HCT116 (cell line): ENCODE measurements around the gene STK36. TPM values are rescaled to one million over a fixed set of nuclear protein-coding genes. Genes with fewer than 3 reads are reported as not detected.

Experiments used
- ATAC-seq: fragments of 200-7000 bp; cut with Tn5 transposase; 2 replicates; pipeline ENCODE4 v1.9.1; 2020; ENCODE audit warnings: mild to moderate bottlenecking, moderate library complexity
- BruUV-seq: library from RNA; stranded (reverse); fragments of 400-500 nt; replicated peaks from 2 replicates; lab custom pipeline; 2021; lab: Mats Ljungman, UMichigan
- CTCF ChIA-PET: fragments of 300-600 bp; sonication (Branson Sonifier 250); formaldehyde crosslinking; loops from one replicate; lab custom pipeline; 2021; ENCODE audit warnings: antibody characterized with exemption; lab: Charles Lee
- POLR2A ChIA-PET: fragments of 300-600, 350-600 bp; sonication (Branson Sonifier 250); formaldehyde crosslinking; loops from one replicate; lab custom pipeline; 2021; ENCODE audit warnings: antibody characterized with exemption; lab: Charles Lee
- RAD21 ChIA-PET, 2 experiments: fragments of 300-600 bp; sonication (Branson Sonifier 250); formaldehyde crosslinking; loops; one replicate each; lab custom pipeline; 2023; ENCODE audit warnings: low total read pairs in 2 of 2; ENCODE audit not compliant: uncharacterized antibody in 2 of 2, unreplicated experiment in 2 of 2, low non-redundant PET in 1 of 2; lab: Charles Lee
- DNase-seq: peaks from one replicate; pipeline ENCODE4 v3.0.0-alpha.2; 2010; ENCODE audit warnings: low read depth, low spot score
- H2AFZ ChIP-seq: fragments of 200-600 bp; shearing (Covaris generic), sonication (generic); 2 replicates; pipeline ENCODE4 v1.6.1; 2017; ENCODE audit warnings: low read depth, mixed run types, mixed read lengths, antibody characterized with exemption, low read length; ENCODE audit not compliant: poor library complexity, severe bottlenecking
- H3K27ac ChIP-seq: 2 replicates; pipeline ENCODE4 v1.5.1; 2012; ENCODE audit warnings: low read depth, low read length
- H3K27me3 ChIP-seq: fragments of 200-600 bp; sonication (generic); 2 replicates; pipeline ENCODE4 v1.6.1; 2016; ENCODE audit warnings: mixed run types, low read length, mixed read lengths; ENCODE audit not compliant: insufficient read depth
- H3K36me3 ChIP-seq, 2 experiments: fragments of 200-500 bp in 1 of 2; fragments of 200-600 bp in 1 of 2; sonication (Bioruptor generic) in 1 of 2; sonication (generic) in 1 of 2; 2 replicates each; pipeline versions ENCODE4 v1.5.1 to v1.6.1; 2014 to 2016; ENCODE audit warnings: low read length in 2 of 2, inconsistent platforms in 1 of 2, mixed read lengths in 1 of 2, mixed run types in 1 of 2; ENCODE audit not compliant: insufficient read depth in 2 of 2, control insufficient read depth in 1 of 2
- H3K4me1 ChIP-seq, 2 experiments: fragments of 200-600 bp in 1 of 2; sonication (generic) in 1 of 2; 2 replicates each; pipeline versions ENCODE4 v1.5.1 to v1.6.1; 2012 to 2017; ENCODE audit warnings: low read length in 2 of 2, inconsistent platforms in 1 of 2, mild to moderate bottlenecking in 1 of 2, mixed read lengths in 1 of 2, mixed run types in 1 of 2, moderate library complexity in 1 of 2; ENCODE audit not compliant: insufficient read depth in 2 of 2, control insufficient read depth in 1 of 2
- H3K4me2 ChIP-seq: fragments of 200-600 bp; sonication (generic); 2 replicates; pipeline ENCODE4 v1.6.1; 2017; ENCODE audit warnings: mixed run types, low read length, mixed read lengths
- H3K4me3 ChIP-seq, 2 experiments: fragments of 200-600 bp in 1 of 2; sonication (generic) in 1 of 2; replicated peaks in 1 of 2; 2 replicates each; pipeline ENCODE4 v1.5.1; 2011 to 2016; ENCODE audit warnings: low read length in 2 of 2, control low read depth in 1 of 2, low read depth in 1 of 2, mild to moderate bottlenecking in 1 of 2, mixed read lengths in 1 of 2, mixed run types in 1 of 2
- H3K79me2 ChIP-seq: fragments of 200-600 bp; sonication (generic); 2 replicates; pipeline ENCODE4 v1.6.1; 2017; ENCODE audit warnings: mild to moderate bottlenecking, mixed run types, low read length, moderate library complexity, mixed read lengths; ENCODE audit not compliant: insufficient read depth
- H3K9ac ChIP-seq: fragments of 200-600 bp; sonication (generic); 2 replicates; pipeline ENCODE4 v1.6.1; 2016; ENCODE audit warnings: low read length, mixed read lengths
- H3K9me2 ChIP-seq: fragments of 200-600 bp; sonication (generic), shearing (Covaris generic); 2 replicates; pipeline ENCODE4 v1.6.1; 2017; ENCODE audit warnings: mixed run types, mild to moderate bottlenecking, moderate library complexity; ENCODE audit not compliant: insufficient read depth
- H3K9me3 ChIP-seq, 2 experiments: fragments of 200-500 bp in 1 of 2; fragments of 200-600 bp in 1 of 2; sonication (Bioruptor generic) in 1 of 2; sonication (generic) in 1 of 2; 2 replicates each; pipeline ENCODE4 v1.6.1; 2014 to 2017; ENCODE audit warnings: low read length in 2 of 2, mixed read lengths in 2 of 2, inconsistent platforms in 1 of 2, low read depth in 1 of 2, mild to moderate bottlenecking in 1 of 2, mixed run types in 1 of 2, moderate library complexity in 1 of 2; ENCODE audit not compliant: control insufficient read depth in 1 of 2, insufficient read depth in 1 of 2
- H4K20me1 ChIP-seq: fragments of 200-600 bp; sonication (generic), shearing (Covaris generic); 2 replicates; pipeline ENCODE4 v1.6.1; 2017; ENCODE audit warnings: mixed run types, mild to moderate bottlenecking, moderate library complexity; ENCODE audit not compliant: insufficient read depth
- EGR1 ChIP-seq: IDR thresholded peaks from 2 replicates; pipeline ENCODE4 v1.6.1; 2012; ENCODE audit warnings: low read depth
- EZH2 ChIP-seq: fragments of 200-600 bp; sonication (generic); IDR thresholded peaks from 2 replicates; pipeline ENCODE4 v1.6.1; 2017; ENCODE audit warnings: antibody characterized with exemption, mixed run types
- JUND ChIP-seq: IDR thresholded peaks from 2 replicates; pipeline ENCODE4 v1.6.1; 2012
- TCF7L2 ChIP-seq: IDR thresholded peaks from 2 replicates; pipeline ENCODE4 v1.7.0; 2011; ENCODE audit warnings: borderline replicate concordance, inconsistent platforms; ENCODE audit not compliant: insufficient read depth, insufficient read length; ENCODE audit errors: extremely low read depth
- intact Hi-C: fragments of 100-400 bp; cut with micrococcal nuclease; formaldehyde crosslinking; loops from 2 replicates; pipeline ENCODE4 v1.10.0; 2022
- total RNA-seq: library from RNA; stranded (reverse); gene quantifications from one replicate; pipeline ENCODE4 v1.2.1, GENCODE V29; 2021; ENCODE audit not compliant: unreplicated experiment
- TF ChIP-seq, protein P1 (sequence below): IDR thresholded peaks from 2 replicates; pipeline ENCODE4 v1.6.1; 2012
- TF ChIP-seq, protein P2 (sequence below): IDR thresholded peaks from 2 replicates; pipeline ENCODE4 v1.6.1; 2012
- TF ChIP-seq, protein P3 (sequence below): IDR thresholded peaks from 2 replicates; pipeline ENCODE4 v1.6.1; 2011; ENCODE audit warnings: mild to moderate bottlenecking, low read length, moderate library complexity; ENCODE audit not compliant: insufficient replicate concordance; ENCODE audit errors: extremely low read depth
- TF ChIP-seq, protein P4 (sequence below), 3 experiments: fragments of 200-600 bp in 1 of 3; sonication (generic) in 1 of 3; IDR thresholded peaks in 2 of 3; conservative IDR thresholded peaks in 1 of 3; 2 replicates each; pipeline ENCODE4 v1.5.1; 2012 to 2017; ENCODE audit warnings: low read depth in 2 of 3, low read length in 2 of 3, antibody characterized with exemption in 1 of 3, borderline replicate concordance in 1 of 3, control low read depth in 1 of 3, mild to moderate bottlenecking in 1 of 3, mixed read lengths in 1 of 3, mixed run types in 1 of 3, moderate library complexity in 1 of 3; ENCODE audit not compliant: insufficient read depth in 1 of 3

Gene STK36
- total RNA-seq, 1 experiment from 2014 or later = 45.5 TPM

DNA sequence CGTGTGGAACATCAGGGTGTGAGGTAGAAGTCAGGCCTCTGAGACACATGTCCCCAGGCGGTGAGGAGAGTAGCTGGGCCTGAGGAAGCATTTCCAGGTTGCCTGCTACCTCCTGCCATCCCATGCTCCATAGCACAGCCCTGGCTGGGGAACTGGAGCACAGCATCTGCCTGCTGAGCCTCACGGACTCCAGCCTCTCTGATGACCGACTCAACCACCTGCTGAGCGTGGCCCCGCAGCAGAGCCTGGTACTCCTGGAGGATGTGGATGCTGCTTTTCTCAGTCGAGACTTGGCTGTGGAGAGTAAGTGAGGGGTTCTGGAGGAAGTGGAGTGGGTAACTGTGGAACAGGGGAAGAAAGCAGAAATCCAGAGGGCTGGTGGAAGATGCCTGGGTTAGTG lies 9.5 kb upstream of the STK36 start:
- CTCF ChIA-PET = no interaction called here
- peaks cover 33 to 49% of the 10 kb centered on the region in 2 experiments for H3K36me3 ChIP-seq
- POLR2A ChIA-PET = no interaction called here

More for the DNA sequence above, 9.5 kb upstream of the STK36 start:
- DNase-seq = no peak
- Histone ChIP-seq H3K27me3 (no peaks in the 10 kb centered on the region), H3K79me2 (peaks cover 32% of the 10 kb centered on the region), H4K20me1 (no peaks in the 10 kb centered on the region; the same call in 1 of the 2 replicates)
- TF ChIP-seq, protein P1, sequence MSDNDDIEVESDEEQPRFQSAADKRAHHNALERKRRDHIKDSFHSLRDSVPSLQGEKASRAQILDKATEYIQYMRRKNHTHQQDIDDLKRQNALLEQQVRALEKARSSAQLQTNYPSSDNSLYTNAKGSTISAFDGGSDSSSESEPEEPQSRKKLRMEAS = no peak
- TF ChIP-seq, protein P2, sequence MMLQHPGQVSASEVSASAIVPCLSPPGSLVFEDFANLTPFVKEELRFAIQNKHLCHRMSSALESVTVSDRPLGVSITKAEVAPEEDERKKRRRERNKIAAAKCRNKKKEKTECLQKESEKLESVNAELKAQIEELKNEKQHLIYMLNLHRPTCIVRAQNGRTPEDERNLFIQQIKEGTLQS = no peak
- TF ChIP-seq, protein P3, sequence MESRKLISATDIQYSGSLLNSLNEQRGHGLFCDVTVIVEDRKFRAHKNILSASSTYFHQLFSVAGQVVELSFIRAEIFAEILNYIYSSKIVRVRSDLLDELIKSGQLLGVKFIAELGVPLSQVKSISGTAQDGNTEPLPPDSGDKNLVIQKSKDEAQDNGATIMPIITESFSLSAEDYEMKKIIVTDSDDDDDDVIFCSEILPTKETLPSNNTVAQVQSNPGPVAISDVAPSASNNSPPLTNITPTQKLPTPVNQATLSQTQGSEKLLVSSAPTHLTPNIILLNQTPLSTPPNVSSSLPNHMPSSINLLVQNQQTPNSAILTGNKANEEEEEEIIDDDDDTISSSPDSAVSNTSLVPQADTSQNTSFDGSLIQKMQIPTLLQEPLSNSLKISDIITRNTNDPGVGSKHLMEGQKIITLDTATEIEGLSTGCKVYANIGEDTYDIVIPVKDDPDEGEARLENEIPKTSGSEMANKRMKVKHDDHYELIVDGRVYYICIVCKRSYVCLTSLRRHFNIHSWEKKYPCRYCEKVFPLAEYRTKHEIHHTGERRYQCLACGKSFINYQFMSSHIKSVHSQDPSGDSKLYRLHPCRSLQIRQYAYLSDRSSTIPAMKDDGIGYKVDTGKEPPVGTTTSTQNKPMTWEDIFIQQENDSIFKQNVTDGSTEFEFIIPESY = no peak
- TF ChIP-seq JUND (no peak), EGR1 (no peak), TCF7L2 (no peak), EZH2 (no peak)
- TF ChIP-seq, protein P4, sequence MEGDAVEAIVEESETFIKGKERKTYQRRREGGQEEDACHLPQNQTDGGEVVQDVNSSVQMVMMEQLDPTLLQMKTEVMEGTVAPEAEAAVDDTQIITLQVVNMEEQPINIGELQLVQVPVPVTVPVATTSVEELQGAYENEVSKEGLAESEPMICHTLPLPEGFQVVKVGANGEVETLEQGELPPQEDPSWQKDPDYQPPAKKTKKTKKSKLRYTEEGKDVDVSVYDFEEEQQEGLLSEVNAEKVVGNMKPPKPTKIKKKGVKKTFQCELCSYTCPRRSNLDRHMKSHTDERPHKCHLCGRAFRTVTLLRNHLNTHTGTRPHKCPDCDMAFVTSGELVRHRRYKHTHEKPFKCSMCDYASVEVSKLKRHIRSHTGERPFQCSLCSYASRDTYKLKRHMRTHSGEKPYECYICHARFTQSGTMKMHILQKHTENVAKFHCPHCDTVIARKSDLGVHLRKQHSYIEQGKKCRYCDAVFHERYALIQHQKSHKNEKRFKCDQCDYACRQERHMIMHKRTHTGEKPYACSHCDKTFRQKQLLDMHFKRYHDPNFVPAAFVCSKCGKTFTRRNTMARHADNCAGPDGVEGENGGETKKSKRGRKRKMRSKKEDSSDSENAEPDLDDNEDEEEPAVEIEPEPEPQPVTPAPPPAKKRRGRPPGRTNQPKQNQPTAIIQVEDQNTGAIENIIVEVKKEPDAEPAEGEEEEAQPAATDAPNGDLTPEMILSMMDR (IDR thresholded peaks at IDR 0.05 in 2 of 3, conservative IDR thresholded peaks at IDR 0.05 in 1 of 3; ENCODE audit: borderline replicate concordance in 1 of 3, insufficient read depth in 1 of 3, low read depth in 2 of 3, low read length in 2 of 3) = no peak
- TF ChIP-seq, all 23 proteins: peak for 0
- RAD21 ChIA-PET = no interaction called here
- H3K9me2 ChIP-seq = no peaks in the 10 kb centered on the region
- no peak overlapping the region for H3K4me3 ChIP-seq
- H3K27ac ChIP-seq = no peak overlapping the region
- intact Hi-C loops = no loop called here
- ATAC-seq = no peak
- H3K4me2 ChIP-seq = no peak overlapping the region
- no peak overlapping the region for H2AFZ ChIP-seq
- H3K9ac ChIP-seq = no peak overlapping the region
- H3K4me1 ChIP-seq = peaks cover 0 to 19% of the 10 kb centered on the region in 2 experiments; a peak in 2 of 4 replicates
- BruUV-seq = no TSS peak
- no peaks in the 10 kb centered on the region for H3K9me3 ChIP-seq
